RWPE1 (cell line): ENCODE results near the gene CDC25B.
A peak's percentile ranks its signal among the peaks of the same experiment; 100 is the strongest.

Source experiments
- CTCF ChIA-PET: fragments of 350-600 bp; sonication (Branson Sonifier 250); formaldehyde crosslinking; extraction: SDS; loops from one replicate; lab custom pipeline; 2021; lab: Yijun Ruan, JAX
- POLR2A ChIA-PET: fragments of 400-600 bp; formaldehyde crosslinking; extraction: SDS; loops from one replicate; lab custom pipeline; 2020; ENCODE audit warnings: antibody characterized with exemption; ENCODE audit not compliant: low non-redundant PET; lab: Yijun Ruan, JAX
- DNase-seq: peaks from one replicate; pipeline ENCODE4 v3.0.0; 2012; ENCODE audit warnings: low spot score
- H3K27ac ChIP-seq: fragments of 450-650 bp; 2 replicates; pipeline ENCODE4 v1.5.1; 2017
- TF ChIP-seq, protein P1 (sequence below): fragments of 450-650 bp; conservative IDR thresholded peaks from 2 replicates; pipeline ENCODE4 v1.5.1; 2017; ENCODE audit warnings: low read depth, mild to moderate bottlenecking

CDC25B gene

DNA sequence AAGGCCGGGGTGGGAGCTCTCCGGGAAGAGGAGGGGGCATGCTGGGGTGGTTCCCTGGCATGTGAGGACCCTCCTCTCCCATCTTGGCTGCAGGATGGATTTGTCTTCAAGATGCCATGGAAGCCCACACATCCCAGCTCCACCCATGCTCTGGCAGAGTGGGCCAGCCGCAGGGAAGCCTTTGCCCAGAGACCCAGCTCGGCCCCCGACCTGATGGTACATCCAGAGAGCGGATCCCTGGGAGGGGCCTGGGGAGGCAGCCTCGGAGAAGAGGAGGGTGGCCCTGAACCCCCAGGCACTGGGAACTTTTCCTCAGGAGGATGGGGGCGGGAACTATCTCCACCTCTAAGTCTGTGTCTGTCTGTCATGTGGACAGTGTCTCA, 4.8 kb downstream of the CDC25B start:
- DNase-seq, result no peak
- TF ChIP-seq, protein P1, sequence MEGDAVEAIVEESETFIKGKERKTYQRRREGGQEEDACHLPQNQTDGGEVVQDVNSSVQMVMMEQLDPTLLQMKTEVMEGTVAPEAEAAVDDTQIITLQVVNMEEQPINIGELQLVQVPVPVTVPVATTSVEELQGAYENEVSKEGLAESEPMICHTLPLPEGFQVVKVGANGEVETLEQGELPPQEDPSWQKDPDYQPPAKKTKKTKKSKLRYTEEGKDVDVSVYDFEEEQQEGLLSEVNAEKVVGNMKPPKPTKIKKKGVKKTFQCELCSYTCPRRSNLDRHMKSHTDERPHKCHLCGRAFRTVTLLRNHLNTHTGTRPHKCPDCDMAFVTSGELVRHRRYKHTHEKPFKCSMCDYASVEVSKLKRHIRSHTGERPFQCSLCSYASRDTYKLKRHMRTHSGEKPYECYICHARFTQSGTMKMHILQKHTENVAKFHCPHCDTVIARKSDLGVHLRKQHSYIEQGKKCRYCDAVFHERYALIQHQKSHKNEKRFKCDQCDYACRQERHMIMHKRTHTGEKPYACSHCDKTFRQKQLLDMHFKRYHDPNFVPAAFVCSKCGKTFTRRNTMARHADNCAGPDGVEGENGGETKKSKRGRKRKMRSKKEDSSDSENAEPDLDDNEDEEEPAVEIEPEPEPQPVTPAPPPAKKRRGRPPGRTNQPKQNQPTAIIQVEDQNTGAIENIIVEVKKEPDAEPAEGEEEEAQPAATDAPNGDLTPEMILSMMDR, result no peak
- CTCF ChIA-PET, result interaction anchor here (2.5 kb wide), 1 partner anchor 18 kb away, joined by 10 read pairs; no protein-coding TSS in a partner anchor
- H3K27ac ChIP-seq, result peak overlapping the region; percentile 100
- POLR2A ChIA-PET, result no interaction called here

DNA sequence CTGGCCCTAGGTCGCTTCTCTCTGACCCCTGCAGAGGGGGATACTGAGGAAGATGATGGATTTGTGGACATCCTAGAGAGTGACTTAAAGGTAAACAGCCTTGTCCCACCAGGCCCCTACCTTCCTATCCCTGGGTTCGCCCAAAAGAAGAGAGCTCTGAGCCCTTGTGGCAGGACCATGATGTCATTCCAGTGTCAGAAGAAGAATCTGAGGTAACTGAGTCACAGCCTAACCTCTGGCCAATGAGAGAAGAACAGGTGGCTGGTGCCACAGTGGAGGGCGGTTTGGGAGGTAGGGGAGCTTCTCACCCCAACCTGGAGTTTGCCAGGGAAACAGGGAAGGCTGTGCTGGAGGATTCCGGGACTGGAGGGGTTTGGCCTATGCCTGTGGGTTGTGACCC, 5.2 kb downstream of the CDC25B start:
- DNase-seq, result no peak
- H3K27ac ChIP-seq, result peak overlapping the region; percentile 100
- POLR2A ChIA-PET, result no interaction called here
- CTCF ChIA-PET, result interaction anchor here (2.5 kb wide), 1 partner anchor 17 kb away, joined by 10 read pairs; no protein-coding TSS in a partner anchor
- TF ChIP-seq, protein P1, result no peak

DNA sequence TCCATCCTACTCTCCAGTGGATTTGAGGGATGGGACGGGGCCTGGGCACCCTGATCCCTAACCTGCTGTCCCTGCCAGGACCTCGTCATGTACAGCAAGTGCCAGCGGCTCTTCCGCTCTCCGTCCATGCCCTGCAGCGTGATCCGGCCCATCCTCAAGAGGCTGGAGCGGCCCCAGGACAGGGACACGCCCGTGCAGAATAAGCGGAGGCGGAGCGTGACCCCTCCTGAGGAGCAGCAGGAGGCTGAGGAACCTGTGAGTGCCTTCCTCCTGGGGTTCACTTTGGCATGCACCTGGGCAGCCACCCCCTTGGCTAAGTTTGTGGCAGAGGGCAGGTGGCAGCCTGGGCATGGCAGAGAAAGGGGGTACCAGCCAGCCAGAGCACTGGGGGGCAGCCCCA, 5.7 kb downstream of the CDC25B start:
- ChIA-PET CTCF (no interaction called here), POLR2A (no interaction called here)
- H3K27ac ChIP-seq, result peak overlapping the region; percentile 100
- DNase-seq, result no peak
- TF ChIP-seq, protein P1, result no peak

DNA sequence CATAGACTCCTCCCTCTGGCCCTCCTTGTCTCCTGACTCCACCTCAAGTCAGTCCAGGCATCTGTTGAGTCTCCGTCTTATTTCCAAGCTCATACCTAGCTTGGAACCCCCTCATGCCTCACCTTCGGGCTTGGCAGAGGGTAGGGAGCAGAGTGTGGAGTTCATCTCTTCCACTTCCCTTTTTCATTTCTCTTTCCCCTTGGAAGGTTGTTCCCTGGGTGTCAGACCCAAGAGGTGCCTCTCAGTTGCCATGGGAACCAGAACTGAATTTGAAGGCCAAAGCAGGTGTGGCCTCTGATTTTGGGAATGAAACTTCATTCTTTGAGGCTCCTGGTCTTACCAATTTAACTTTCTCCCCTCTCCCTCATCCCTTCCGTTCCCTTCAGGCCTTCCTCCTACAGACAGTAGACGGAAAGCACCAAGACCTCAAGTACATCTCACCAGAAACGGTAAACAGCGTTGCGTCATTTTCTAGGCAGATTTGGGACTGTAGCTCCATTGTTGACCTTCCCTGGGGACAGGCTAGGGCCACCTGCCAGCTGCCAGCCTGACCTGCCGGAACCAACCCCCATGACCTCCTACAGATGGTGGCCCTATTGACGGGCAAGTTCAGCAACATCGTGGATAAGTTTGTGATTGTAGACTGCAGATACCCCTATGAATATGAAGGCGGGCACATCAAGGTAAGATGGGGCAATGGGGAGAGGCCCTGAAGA, 6.6 kb downstream of the CDC25B start:
- no peak for DNase-seq
- peak overlapping the region; percentile 100 for H3K27ac ChIP-seq
- POLR2A ChIA-PET, result interaction anchor here (1.1 kb wide), 1 partner anchor 15 kb away, joined by 6 read pairs; no protein-coding TSS in a partner anchor
- CTCF ChIA-PET, result interaction anchor here (0.7 kb wide), 1 partner anchor 144 kb away, joined by 5 read pairs; no protein-coding TSS in a partner anchor
- TF ChIP-seq, protein P1, result no peak

DNA sequence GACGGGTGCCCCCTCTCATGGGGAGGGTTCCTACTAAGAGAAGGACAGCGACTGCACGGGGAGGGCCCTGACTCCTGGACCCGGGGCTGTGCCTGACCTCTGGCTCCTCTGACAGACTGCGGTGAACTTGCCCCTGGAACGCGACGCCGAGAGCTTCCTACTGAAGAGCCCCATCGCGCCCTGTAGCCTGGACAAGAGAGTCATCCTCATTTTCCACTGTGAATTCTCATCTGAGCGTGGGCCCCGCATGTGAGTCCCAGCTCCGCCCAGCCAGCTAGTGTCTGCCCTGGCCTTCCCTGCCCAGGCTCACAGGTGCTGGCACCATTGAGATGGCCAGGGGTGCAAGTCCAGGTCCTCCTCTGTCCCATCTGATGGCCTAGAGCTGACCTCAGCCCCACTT, 7.2 kb downstream of the CDC25B start:
- TF ChIP-seq, protein P1, result no peak
- ChIA-PET POLR2A (interaction anchor here (0.7 to 1.1 kb wide), 2 partner anchors 15 to 36 kb away, joined by 3 to 6 read pairs; no protein-coding TSS in a partner anchor), CTCF (no interaction called here)
- no peak for DNase-seq
- peak overlapping the region; percentile 100 for H3K27ac ChIP-seq

DNA sequence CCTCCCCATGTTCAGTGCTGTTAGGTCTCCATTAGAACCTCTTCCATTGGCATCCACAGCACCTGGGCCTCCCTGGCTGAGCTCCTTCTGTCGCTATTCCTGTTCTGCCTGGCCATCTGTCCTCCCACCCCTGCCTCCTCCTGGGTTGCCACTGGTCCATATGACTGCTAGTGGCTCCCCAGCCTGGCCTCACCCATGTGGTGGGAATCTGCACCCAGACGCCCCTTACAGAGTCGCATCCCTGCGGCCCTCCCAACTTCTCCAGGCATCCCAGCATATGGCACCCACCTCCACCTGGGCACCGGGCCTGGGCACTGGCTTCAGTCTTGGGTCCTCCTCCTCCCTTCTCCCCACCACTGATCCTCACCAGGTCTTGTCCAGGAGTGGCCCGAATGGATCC, 7.7 kb downstream of the CDC25B start:
- ChIA-PET POLR2A (interaction anchor here (0.7 to 1.1 kb wide), 2 partner anchors 14 to 35 kb away, joined by 3 to 6 read pairs; no protein-coding TSS in a partner anchor), CTCF (no interaction called here)
- H3K27ac ChIP-seq, result peak overlapping the region; percentile 100
- TF ChIP-seq, protein P1, result no peak
- no peak for DNase-seq
